Mesenteric fat pad (tissue), 1 donor: ENCODE results near the gene LYPD4. TPM values are rescaled to one million over a fixed set of nuclear protein-coding genes. Genes with fewer than 3 reads are reported as not detected.
"Not testable (repeated sequence)": the region's sequence is repeated elsewhere in the genome, so short reads cannot be mapped to it uniquely, and the experiment has no call there.

Source experiments
- DNase-seq: peaks from one replicate; pipeline ENCODE4 v3.0.0-alpha.2; 2020; ENCODE audit warnings: low spot score
- microRNA-seq: library from miRNA; unstranded; fragments of <30 nt; microRNA quantifications from one replicate; pipeline ENCODE4 v1.2.0, GENCODE V29; 2020; ENCODE audit warnings: borderline number of aligned reads
- total RNA-seq: library from RNA; stranded (reverse); fragmentation: NEBNext Ultra II Directional; extraction: Animal tissue kit (Norgen Biotek cat#: 25700); gene quantifications from one replicate; pipeline ENCODE4 v1.2.1, GENCODE V29; 2021
- donor health status: DM: yes; HTN: yes; CAD: no.

Gene LYPD4
- total RNA-seq, 1 donor from 2014 or later, result not detected

DNA sequence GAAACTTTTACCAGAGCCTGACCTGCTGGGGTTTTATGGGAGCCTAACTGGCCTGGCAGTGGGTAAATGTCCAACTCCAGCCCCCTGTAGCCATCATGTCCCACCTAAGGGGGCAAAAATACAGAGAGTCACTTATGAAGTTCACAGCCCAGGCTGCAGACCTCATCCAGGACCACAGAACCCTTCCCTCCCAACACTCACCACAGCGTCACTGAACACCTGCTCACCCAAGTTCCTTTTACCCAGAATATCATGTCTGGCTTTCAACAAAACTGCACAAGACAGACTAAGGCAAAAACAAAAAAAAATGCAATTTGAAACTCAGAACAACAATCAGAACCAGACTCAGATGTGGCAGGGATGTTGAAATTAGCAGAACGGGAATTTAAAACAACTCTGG lies 41.7 kb downstream of the LYPD4 start:
- DNase-seq, result no peak

GRCh38 chr19:41801792-41802211 lies 42.7 kb downstream of the LYPD4 start:
- no peak for DNase-seq

DNA sequence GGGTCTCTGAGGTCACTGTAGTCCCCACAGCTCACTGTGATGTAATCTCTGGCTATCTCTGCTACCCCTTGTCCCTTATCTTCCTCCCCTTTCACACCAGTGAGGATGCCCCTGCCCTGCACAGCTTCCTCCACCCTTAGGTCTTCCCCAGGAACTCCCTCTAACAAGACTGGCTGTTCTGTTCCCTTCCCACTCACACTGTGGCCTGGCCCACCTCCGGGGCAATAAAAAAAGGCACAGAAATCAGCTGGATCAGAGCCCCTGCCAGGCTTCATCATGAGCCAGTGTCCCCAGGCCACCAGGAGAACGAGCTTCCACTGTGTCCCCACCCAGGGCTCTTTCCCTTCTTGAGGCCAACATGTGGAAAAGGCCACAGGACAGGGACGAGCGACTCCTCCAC lies 43.5 kb downstream of the LYPD4 start:
- DNase-seq, result no peak

DNA sequence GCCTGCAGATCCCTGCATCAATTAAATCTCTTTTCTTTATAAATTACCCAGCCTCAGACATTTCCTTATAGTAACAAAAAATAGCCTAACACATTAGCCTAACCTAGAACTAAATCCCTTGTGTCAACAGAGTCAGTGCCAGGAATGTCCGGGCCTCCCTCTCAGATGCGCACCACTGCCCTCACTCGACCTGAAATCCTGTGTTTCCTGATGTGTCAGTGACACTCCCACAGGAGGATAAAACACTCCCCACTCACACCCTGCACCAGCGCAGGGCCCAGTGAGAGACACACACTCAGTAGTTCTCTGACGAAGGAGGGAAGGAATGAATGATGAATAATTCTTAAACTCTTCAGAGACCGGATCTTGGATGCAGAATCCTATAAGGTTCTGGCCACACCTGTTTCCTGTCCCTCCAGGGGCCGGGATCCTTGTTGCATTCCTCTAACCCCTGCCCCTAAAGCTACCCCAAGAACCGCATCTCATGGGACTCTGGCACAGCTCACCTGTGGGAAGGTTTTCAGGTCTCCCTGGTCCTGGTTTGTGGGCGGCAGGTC lies 45.0 kb downstream of the LYPD4 start:
- DNase-seq, result no peak

- no peak for DNase-seq
Measured at GRCh38 chr19:41796901-41797300, 47.6 kb downstream of the LYPD4 start.

- no peak for DNase-seq
Measured at GRCh38 chr19:41796362-41796761, 48.1 kb downstream of the LYPD4 start, which contains the start of gene CEACAM3. CEACAM3 (plus strand) TSS chr19:41796587; CDS start chr19:41796678, 91 bp downstream.

- DNase-seq, result no peak
Measured at GRCh38 chr19:41795031-41795461, 49.4 kb downstream of the LYPD4 start.

DNA sequence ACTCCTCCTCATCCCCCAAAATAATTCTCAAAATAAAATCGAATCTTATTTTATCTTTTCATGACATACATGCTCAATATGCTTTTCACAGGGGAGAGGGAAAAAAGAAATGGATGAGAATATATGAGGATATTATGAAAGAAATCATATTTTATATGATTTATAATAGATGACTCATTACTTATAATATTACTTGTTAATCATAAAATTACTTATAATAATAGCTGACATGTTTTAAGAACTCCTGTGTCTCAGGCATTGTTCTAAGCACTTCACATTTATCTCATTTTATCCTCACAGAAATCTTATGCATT lies 51.1 kb downstream of the LYPD4 start:
- DNase-seq, result no peak

DNA sequence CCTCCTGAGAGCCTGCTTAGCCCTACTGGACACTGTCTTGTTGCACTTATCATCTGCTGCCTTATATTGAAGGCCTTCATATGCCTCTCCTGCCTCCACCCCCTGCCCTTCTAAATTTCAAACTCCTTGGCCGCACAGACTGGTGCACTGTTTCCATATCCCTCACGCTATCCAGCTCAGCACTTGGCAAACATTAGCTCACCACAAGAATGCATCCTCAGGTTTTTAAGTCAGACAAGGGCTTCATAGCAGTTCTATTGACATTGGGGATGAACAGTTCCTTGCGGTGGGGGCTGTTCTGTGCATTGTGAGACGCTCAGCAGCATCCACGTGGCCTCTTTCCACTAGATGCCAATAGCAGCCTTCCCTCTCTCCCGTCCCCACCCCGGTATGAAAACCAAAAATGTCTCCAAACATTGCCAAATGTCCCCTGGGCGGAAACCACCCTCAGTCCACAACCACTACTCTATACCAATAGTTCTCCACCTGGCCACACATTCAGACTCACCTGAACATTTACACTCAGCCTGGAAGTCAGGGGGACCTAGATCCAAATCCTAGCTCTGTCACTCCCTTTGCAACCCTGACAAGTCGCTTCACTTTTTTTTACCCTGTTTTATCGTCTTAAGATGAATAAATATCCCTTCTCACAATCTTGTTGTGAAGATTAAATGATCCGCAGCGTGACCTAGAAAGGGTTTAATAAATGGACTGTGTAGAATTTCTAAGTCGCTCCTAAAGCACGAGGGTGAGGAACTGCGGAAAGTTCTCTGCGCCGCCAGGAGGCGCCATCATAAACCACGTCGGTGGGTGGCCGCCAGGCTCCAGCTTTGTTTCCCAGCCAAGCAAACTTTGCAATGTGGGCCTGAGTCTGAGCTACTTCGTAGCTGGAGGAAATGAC lies 51.7 kb downstream of the LYPD4 start:
- DNase-seq, result no peak

- DNase-seq, result not testable (repeated sequence)
Measured at GRCh38 chr19:41789053-41789452, 55.4 kb downstream of the LYPD4 start.

GRCh38 chr19:41788518-41788917 lies 56.0 kb downstream of the LYPD4 start:
- DNase-seq, result not testable (repeated sequence)

Small RNA genes lying within 50 kb of the gene (microRNA-seq; reads per million reads assigned to microRNA genes)
- gene MIR6797, result not detected

Other genes with a start within 250 kb of the LYPD4 start
- 6.0 TPM for gene CEACAM4, start 217.6 kb downstream of the LYPD4 start, total RNA-seq
- gene CEACAM7, start 156.4 kb downstream of the LYPD4 start, total RNA-seq, result not detected
- gene CEACAM5, start 136.1 kb downstream of the LYPD4 start, total RNA-seq, result 0.35 TPM
- gene CEACAM6, start 89.2 kb downstream of the LYPD4 start, total RNA-seq, result 0.22 TPM
- gene CEACAM3, start 48.1 kb downstream of the LYPD4 start, total RNA-seq, result 1.6 TPM
- not detected for gene DMRTC2, start 359 bp upstream of the LYPD4 start, total RNA-seq
- 1,067 TPM for gene RPS19, start 15.6 kb upstream of the LYPD4 start, total RNA-seq
- gene CD79A, start 32.6 kb upstream of the LYPD4 start, total RNA-seq, result 0.61 TPM
- 123 TPM for gene ARHGEF1, start 38.5 kb upstream of the LYPD4 start, total RNA-seq
- gene ERFL, start 83.8 kb upstream of the LYPD4 start, total RNA-seq, result 0.19 TPM
- gene RABAC1, start 114.6 kb upstream of the LYPD4 start, total RNA-seq, result 145 TPM
- gene ATP1A3, start 149.5 kb upstream of the LYPD4 start, total RNA-seq, result not detected
- gene GRIK5, start 225.5 kb upstream of the LYPD4 start, total RNA-seq, result 0.80 TPM
- gene ZNF574, start 231.5 kb upstream of the LYPD4 start, total RNA-seq, result 8.9 TPM